Upper lobe of left lung (tissue), 4 donors: Measurements from ENCODE around the gene CAMK2B.

Source experiments
- CTCF ChIP-seq, 6 experiments: fragments of 450-650 bp in 4 of 6; fragments of 200-600 bp in 2 of 6; sonication (generic) in 2 of 6; IDR thresholded peaks; one replicate each; pipeline ENCODE4 v1.5.1; 2016 to 2019; ENCODE audit warnings: antibody characterized with exemption in 6 of 6
- EP300 ChIP-seq, 4 donors: sonication (generic); formaldehyde crosslinking; IDR thresholded peaks; one replicate each; pipeline ENCODE4 v1.5.1; 2017; ENCODE audit warnings: antibody characterized with exemption in 4 of 4, control low read depth in 2 of 4
- POLR2A ChIP-seq, 4 donors: fragments of 450-650 bp; IDR thresholded peaks; one replicate each; pipeline ENCODE4 v1.5.1; 2016 to 2017; ENCODE audit warnings: antibody characterized with exemption in 4 of 4, mild to moderate bottlenecking in 2 of 4
- POLR2AphosphoS5 ChIP-seq, 2 donors: sonication (generic); formaldehyde crosslinking; IDR thresholded peaks; one replicate each; pipeline ENCODE4 v1.5.1; 2017; ENCODE audit warnings: antibody characterized with exemption in 2 of 2

- TF ChIP-seq CTCF (IDR thresholded peaks at IDR 0.05) (no peak), POLR2A (IDR thresholded peaks at IDR 0.05) (no peak), POLR2AphosphoS5 (IDR thresholded peaks at IDR 0.05) (no peak), EP300 (IDR thresholded peaks at IDR 0.05) (no peak)
Observed at GRCh38 chr7:44306606-44307005, 18.8 kb downstream of the CAMK2B start.
